ENCODE measurements around the gene BTF3.

DNA sequence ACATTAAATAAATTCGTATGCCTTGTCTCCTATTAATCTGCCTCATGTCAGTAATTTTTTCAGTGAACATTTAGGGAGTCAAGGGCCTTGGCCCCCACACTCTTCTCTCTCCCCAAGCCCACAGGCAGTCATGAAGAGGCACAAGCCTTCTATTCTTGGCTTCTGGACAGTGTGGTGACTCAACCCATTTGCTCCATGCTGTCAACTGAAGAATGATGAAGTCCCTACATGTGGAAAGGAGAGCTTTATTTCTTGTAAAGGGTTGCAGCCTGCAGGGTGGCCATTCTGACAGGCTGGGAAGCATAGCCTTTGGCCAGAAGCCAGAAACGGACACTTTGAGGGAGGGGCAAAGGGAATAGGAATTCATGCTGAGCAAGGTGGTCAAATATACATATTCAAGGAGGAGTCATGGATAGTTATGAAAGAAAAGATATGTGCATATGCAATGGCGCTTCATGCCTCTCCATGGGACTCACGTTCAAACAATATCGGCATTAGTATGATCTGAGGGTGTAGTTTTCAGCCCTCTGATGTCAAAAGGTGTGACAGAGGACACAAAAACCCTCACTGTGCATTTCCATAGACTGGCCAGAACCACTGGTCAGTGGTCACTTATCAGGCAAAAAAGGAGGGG is 35.9 kb downstream of the BTF3 start:
- TF ChIP-seq POLR2A (IDR thresholded peaks at IDR 0.05) = no peak
- TF ChIP-seq, protein P1, sequence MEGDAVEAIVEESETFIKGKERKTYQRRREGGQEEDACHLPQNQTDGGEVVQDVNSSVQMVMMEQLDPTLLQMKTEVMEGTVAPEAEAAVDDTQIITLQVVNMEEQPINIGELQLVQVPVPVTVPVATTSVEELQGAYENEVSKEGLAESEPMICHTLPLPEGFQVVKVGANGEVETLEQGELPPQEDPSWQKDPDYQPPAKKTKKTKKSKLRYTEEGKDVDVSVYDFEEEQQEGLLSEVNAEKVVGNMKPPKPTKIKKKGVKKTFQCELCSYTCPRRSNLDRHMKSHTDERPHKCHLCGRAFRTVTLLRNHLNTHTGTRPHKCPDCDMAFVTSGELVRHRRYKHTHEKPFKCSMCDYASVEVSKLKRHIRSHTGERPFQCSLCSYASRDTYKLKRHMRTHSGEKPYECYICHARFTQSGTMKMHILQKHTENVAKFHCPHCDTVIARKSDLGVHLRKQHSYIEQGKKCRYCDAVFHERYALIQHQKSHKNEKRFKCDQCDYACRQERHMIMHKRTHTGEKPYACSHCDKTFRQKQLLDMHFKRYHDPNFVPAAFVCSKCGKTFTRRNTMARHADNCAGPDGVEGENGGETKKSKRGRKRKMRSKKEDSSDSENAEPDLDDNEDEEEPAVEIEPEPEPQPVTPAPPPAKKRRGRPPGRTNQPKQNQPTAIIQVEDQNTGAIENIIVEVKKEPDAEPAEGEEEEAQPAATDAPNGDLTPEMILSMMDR (IDR thresholded peaks at IDR 0.05) = no peak

Measured in testis (tissue), 2 donors.